T47D (cell line): ENCODE results near the gene FLAD1.

Source experiments
- DNase-seq, 2 experiments: peaks; one replicate each; pipeline versions ENCODE4 v3.0.0 to v3.0.0-alpha.2; 2011 to 2012; ENCODE audit warnings: low read depth in 1 of 2, low spot score in 1 of 2
- JUND ChIP-seq: IDR thresholded peaks from 2 replicates; pipeline ENCODE4 v1.6.1; 2012; ENCODE audit warnings: low read depth
- in situ Hi-C: cut with HindIII; loops from 2 replicates; pipeline ENCODE4 v1.10.0; 2016; ENCODE audit warnings: low sequenced_read_pairs, low pct_unique_long_range_greater_than_20kb

Gene FLAD1

DNA sequence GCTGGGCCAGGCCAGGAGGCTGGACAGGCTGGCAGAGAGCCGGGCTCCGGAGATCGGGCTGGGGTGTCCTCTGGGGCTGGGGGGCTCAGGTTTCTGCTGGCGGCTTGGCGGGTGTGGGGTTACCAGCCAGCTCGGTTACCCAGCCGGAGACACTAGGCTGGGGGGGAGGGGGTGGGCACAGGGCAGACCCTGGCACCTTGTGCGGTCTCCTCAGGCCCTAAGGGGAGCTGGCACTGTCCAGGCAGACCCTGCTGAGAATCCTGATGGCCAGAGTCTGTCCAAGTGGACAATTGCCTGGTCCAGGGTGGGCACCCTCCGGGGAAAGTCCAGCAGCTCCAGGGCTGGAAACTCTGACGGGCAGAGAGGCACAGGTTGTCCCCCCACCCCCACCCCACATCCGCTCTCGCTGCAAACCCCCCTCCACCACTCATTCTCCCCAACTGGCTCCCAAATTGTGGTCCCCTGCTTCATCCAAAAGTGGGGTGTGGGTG, 26.1 kb downstream of the FLAD1 start:
- no peak for TF ChIP-seq JUND
- no peak for DNase-seq
- in situ Hi-C loops: no loop called here

- in situ Hi-C loops: no loop called here
- DNase-seq: no peak
- TF ChIP-seq JUND: no peak
Observed at GRCh38 chr1:155009742-155010141, 26.6 kb downstream of the FLAD1 start.

DNA sequence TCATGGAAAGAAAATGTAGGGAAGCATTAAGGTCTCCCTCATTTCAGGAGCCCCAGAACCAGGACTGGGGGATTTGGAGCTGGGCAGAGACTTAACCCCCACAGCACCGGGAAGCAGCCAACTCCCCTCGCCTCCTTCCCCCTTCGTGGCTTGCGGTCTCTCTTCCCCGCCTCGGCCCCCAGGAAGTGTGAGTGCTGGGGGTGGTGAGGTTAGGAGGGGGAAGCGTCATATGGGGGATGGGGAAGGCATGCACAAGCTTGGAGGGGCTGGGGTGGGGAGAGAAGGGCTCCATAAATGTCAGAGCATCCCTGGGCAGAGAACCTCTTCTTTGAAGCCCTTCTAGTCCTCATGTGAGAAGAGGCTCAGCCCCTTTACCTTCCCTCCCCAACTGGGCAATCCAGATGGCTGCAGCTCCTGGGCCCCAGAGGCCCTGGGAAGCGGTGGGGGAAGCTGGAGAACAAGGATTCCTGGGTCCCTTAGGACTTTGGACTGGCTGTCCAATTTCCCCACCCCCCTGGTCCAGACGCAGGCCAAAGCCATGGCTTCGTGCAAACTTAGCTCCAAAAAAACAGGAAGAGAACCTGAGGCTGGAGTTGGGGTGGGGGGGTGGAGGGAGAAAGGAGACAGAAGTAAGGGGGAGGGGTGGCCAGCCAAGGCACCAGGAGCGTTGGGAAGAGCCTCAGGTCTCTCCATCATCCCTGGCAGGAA, 27.2 kb downstream of the FLAD1 start:
- in situ Hi-C loops: no loop called here
- TF ChIP-seq JUND: no peak
- no peak for DNase-seq

DNA sequence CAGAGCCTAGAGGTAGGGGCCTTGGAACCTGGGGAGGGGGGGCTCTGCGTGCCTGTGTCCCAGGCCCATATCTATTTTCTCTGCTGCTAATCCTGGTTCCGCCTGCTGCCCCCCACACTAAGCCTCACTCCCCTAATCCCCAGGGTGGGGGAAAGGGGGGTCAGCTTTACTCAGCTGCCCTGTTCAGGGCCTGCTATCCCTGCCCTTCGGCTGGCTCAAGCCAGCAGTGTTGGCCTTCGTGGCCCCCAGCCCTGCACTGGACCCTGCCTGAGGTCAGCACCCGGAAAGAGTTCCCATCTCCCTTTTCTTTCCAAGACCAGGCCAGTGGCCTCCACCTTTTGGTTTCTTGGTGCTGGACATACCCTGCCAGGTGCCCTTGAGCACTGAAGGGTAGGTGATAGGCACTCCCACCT, 27.9 kb downstream of the FLAD1 start:
- DNase-seq: no peak
- no peak for TF ChIP-seq JUND
- in situ Hi-C loops: no loop called here

DNA sequence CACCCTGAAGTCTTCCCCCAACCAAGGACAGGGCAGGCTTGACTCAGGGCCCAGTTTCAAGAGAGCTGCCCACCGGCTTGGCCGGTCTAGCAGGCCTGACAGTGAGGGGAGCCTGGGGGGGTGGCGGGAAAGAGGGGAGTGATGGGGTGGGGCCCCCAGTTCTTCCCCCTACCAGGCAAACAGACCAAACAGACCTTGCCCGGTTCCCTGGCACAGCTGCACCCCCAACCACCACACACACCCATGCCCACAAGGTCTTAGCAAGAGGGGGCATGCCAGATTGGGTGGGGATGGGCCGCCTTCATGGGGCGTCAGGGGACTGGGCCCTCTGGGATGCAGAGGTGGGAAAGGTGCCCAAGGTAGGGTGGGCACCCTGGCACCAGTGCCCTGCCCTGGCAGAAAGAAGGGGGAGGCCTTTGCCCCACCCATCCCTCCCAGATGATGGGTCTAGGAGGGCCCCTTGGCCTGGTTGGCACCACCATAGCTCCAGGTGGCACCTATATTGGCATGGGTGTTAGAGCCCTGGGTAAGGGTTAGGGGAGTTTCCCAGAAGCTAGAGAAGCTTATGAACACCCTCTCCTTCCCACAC, 28.4 kb downstream of the FLAD1 start:
- peak in 1 of 2 experiments; percentile 64 for DNase-seq
- no peak for TF ChIP-seq JUND
- in situ Hi-C loops: no loop called here

- TF ChIP-seq JUND: no peak
- in situ Hi-C loops: no loop called here
- peak; percentile 66 to 96 for DNase-seq
Observed at GRCh38 chr1:155012026-155012546, 28.9 kb downstream of the FLAD1 start.

DNA sequence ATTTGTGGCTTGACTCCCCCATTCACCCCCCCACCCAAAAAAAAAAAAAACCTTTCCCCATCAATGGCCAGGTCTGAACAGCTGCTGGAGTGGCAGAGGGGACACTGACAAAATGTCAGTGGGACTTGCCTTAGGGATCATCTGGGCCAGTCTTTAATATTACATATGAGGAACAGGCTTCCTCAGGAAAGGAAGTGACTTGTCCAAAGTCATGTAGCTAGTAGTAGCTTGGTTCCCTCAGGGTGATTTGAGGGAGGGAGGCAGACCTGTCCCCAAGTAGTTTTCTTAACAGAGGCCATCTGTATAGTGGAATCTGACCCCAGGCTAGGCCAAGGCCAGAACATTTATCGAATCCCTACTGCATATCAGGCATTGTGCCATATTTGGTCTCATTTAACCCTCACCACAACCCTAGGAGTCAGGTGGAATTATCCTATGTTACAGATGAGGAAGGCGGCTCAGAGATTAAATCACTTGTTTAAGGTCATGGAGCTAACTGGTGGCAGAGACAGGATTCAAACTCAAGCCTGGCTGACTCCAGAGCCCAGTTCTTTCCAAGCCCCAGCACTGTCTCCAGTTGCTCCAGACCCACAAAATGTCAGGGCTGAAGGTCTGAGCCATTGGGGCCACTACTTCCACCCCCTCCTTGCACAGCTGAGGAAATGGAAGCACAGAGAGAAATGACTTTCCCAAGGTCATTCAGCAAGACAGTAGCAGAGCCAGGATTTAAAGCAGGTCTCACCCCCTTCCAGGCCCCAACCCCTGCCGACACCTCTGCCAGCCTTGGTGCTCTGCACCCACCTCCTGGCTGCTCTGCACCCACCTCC, 29.8 kb downstream of the FLAD1 start:
- DNase-seq: no peak
- in situ Hi-C loops: no loop called here
- TF ChIP-seq JUND: no peak

GRCh38 chr1:155013632-155014031, 30.5 kb downstream of the FLAD1 start:
- no peak for DNase-seq
- no peak for TF ChIP-seq JUND
- in situ Hi-C loops: no loop called here

GRCh38 chr1:155014709-155015508, 31.8 kb downstream of the FLAD1 start:
- in situ Hi-C loops: no loop called here
- TF ChIP-seq JUND: no peak
- DNase-seq: no peak

DNA sequence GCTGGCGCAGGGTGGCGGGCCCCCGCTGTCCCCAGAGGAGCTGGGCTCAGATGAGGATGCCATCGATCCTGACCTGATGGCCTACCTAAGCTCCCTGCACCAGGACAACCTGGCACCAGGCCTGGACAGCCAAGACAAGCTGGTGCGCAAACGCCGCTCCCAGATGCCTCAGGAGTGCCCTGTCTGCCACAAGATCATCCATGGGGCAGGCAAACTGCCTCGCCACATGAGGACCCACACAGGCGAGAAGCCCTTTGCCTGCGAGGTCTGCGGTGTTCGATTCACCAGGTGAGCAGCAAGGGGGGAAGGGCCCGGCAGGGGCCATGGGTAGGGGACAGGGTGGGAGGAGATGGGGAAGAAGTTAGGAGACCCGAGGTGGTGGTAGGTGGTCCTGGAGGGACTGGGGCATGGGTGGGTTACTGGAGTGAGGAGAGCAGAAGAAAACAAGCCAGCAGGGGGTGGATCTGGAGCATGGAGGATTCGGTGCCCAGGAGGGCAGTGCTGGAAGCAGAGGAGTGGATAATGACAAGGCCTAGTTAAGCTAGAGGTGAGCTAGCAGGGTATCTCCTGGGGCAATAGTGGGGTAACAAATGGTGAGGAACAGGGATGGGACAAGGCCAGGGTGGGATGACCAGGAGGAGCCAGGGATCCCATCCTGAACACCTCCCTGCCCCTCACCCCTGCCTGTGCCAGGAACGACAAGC, 32.5 kb downstream of the FLAD1 start:
- DNase-seq: no peak
- in situ Hi-C loops: no loop called here
- no peak for TF ChIP-seq JUND

- no peak for DNase-seq
- TF ChIP-seq JUND: no peak
- in situ Hi-C loops: no loop called here
Observed at GRCh38 chr1:155016231-155016831, 33.2 kb downstream of the FLAD1 start.
